H1 (cell line): ENCODE results near the gene LAMB3. TPM values are rescaled to one million over a fixed set of nuclear protein-coding genes. Genes with fewer than 3 reads are reported as not detected.

Experiments
- CTCF ChIA-PET: fragments of 300-600 bp; sonication (Branson Sonifier 250); formaldehyde crosslinking; loops from one replicate; lab custom pipeline; 2021; ENCODE audit not compliant: partially characterized antibody; lab: Charles Lee
- POLR2A ChIA-PET: fragments of 300-600 bp; sonication (Branson Sonifier 250); formaldehyde crosslinking; loops from one replicate; lab custom pipeline; 2021; ENCODE audit warnings: inconsistent platforms; ENCODE audit not compliant: partially characterized antibody; lab: Charles Lee
- DNase-seq, 2 experiments: peaks; one replicate each; pipeline versions ENCODE4 v3.0.0 to v3.0.0-alpha.2; 2010 to 2022; ENCODE audit warnings: low spot score in 2 of 2, low read depth in 1 of 2, mixed read lengths in 1 of 2
- FAIRE-seq: peaks from 2 replicates; lab custom pipeline; 2011; peaks lifted over from hg19 to GRCh38; lab: Jason Lieb, UNC
- H2AFZ ChIP-seq: 2 replicates; pipeline ENCODE4 v1.8.1; 2012; ENCODE audit warnings: low read length, inconsistent platforms
- H2AK5ac ChIP-seq: 2 replicates; pipeline ENCODE4 v1.6.1; 2013; ENCODE audit warnings: low read depth, low read length
- H2BK120ac ChIP-seq: replicated peaks from 2 replicates; pipeline ENCODE3; 2013; ENCODE audit warnings: low read depth, low read length, inconsistent platforms
- H2BK12ac ChIP-seq: 2 replicates; pipeline ENCODE4 v1.6.1; 2013; ENCODE audit warnings: low read depth, low read length
- H2BK15ac ChIP-seq: 2 replicates; pipeline ENCODE4 v1.6.1; 2013; ENCODE audit warnings: low read length
- H2BK20ac ChIP-seq: 2 replicates; pipeline ENCODE4 v1.6.1; 2013; ENCODE audit warnings: low read length
- H2BK5ac ChIP-seq: 2 replicates; pipeline ENCODE4 v1.6.1; 2013; ENCODE audit warnings: low read depth, low read length
- H3K14ac ChIP-seq: 2 replicates; pipeline ENCODE4 v1.6.1; 2013; ENCODE audit warnings: inconsistent platforms; ENCODE audit not compliant: insufficient read length
- H3K18ac ChIP-seq: 2 replicates; pipeline ENCODE4 v1.6.1; 2013; ENCODE audit warnings: low read length; ENCODE audit errors: extremely low read depth
- H3K23ac ChIP-seq: 2 replicates; pipeline ENCODE4 v1.6.1; 2013; ENCODE audit warnings: inconsistent platforms; ENCODE audit not compliant: insufficient read length
- H3K23me2 ChIP-seq: 2 replicates; pipeline ENCODE4 v1.6.1; 2013; ENCODE audit warnings: low read depth, low read length
- H3K27ac ChIP-seq: 2 replicates; pipeline ENCODE4 v1.6.1; 2011; ENCODE audit warnings: low read depth, low read length, inconsistent platforms
- H3K27me3 ChIP-seq, 4 experiments: replicated peaks in 1 of 4; 1 replicate in 1 of 4; 2 replicates in 3 of 4; pipeline versions ENCODE4 v1.6.1 to v1.8.1; 2011 to 2013; ENCODE audit warnings: low read length in 3 of 4, mild to moderate bottlenecking in 3 of 4, inconsistent platforms in 2 of 4, mixed read lengths in 2 of 4, moderate library complexity in 1 of 4; ENCODE audit not compliant: control insufficient read depth in 3 of 4, insufficient read depth in 3 of 4; ENCODE audit errors: extremely low read depth in 1 of 4
- H3K36me3 ChIP-seq, 4 experiments: 2 replicates each; pipeline versions ENCODE4 v1.6.1 to v1.8.1; 2011 to 2013; ENCODE audit warnings: mild to moderate bottlenecking in 4 of 4, low read length in 3 of 4, moderate library complexity in 2 of 4, control low read depth in 1 of 4, inconsistent platforms in 1 of 4; ENCODE audit not compliant: insufficient read depth in 4 of 4, control insufficient read depth in 2 of 4
- H3K4ac ChIP-seq: replicated peaks from 2 replicates; pipeline ENCODE3; 2013; ENCODE audit warnings: low read length, low read depth, mixed read lengths, inconsistent platforms; ENCODE audit not compliant: insufficient read length
- H3K4me1 ChIP-seq, 4 experiments: replicated peaks in 1 of 4; 1 replicate in 1 of 4; 2 replicates in 3 of 4; pipeline versions ENCODE4 v1.6.1 to v1.8.1; 2011 to 2013; ENCODE audit warnings: low read length in 3 of 4, inconsistent platforms in 2 of 4, mixed read lengths in 1 of 4; ENCODE audit not compliant: insufficient read depth in 4 of 4, control insufficient read depth in 3 of 4
- H3K4me2 ChIP-seq, 2 experiments: 2 replicates each; pipeline versions ENCODE4 v1.6.1 to v1.8.1; 2011 to 2013; ENCODE audit warnings: low read depth in 2 of 2, low read length in 2 of 2, control low read depth in 1 of 2, inconsistent platforms in 1 of 2, mild to moderate bottlenecking in 1 of 2; ENCODE audit not compliant: insufficient read depth in 1 of 2
- H3K4me3 ChIP-seq, 4 experiments: fragments of 200-600, 300-600 bp in 1 of 4; sonication (generic), shearing (Covaris generic), sonication (Bioruptor Twin) in 1 of 4; 2 replicates each; pipeline versions ENCODE4 v1.5.1 to v1.8.1; 2011 to 2016; ENCODE audit warnings: low read length in 4 of 4, low read depth in 3 of 4, control low read depth in 2 of 4, inconsistent platforms in 2 of 4, mild to moderate bottlenecking in 2 of 4, mixed read lengths in 1 of 4, moderate library complexity in 1 of 4; ENCODE audit not compliant: insufficient read depth in 2 of 4; ENCODE audit errors: extremely low read depth in 1 of 4
- H3K56ac ChIP-seq: replicated peaks from 2 replicates; pipeline ENCODE3; 2013; ENCODE audit warnings: low read depth, mild to moderate bottlenecking, mixed read lengths, low read length, inconsistent platforms; ENCODE audit not compliant: insufficient read length
- H3K79me1 ChIP-seq: 2 replicates; pipeline ENCODE4 v1.6.1; 2013; ENCODE audit warnings: low read depth, low read length, control low read depth
- H3K79me2 ChIP-seq, 2 experiments: 2 replicates each; pipeline versions ENCODE4 v1.6.1 to v1.8.1; 2012 to 2013; ENCODE audit warnings: low read length in 2 of 2, mild to moderate bottlenecking in 2 of 2, inconsistent platforms in 1 of 2; ENCODE audit not compliant: insufficient read depth in 2 of 2, control insufficient read depth in 1 of 2
- H3K9ac ChIP-seq, 4 experiments: replicated peaks in 1 of 4; 1 replicate in 1 of 4; 2 replicates in 3 of 4; pipeline versions ENCODE4 v1.6.1 to v1.8.1; 2011 to 2013; ENCODE audit warnings: low read depth in 3 of 4, low read length in 3 of 4, control low read depth in 2 of 4, mild to moderate bottlenecking in 2 of 4, moderate library complexity in 2 of 4, inconsistent platforms in 1 of 4; ENCODE audit errors: extremely low read depth in 1 of 4
- H3K9me3 ChIP-seq, 2 experiments: 2 replicates each; pipeline versions ENCODE4 v1.6.1 to v1.8.1; 2012 to 2013; ENCODE audit warnings: mild to moderate bottlenecking in 2 of 2, moderate library complexity in 2 of 2, control low read depth in 1 of 2, inconsistent platforms in 1 of 2, low read depth in 1 of 2, low read length in 1 of 2, mixed read lengths in 1 of 2; ENCODE audit not compliant: insufficient read depth in 2 of 2
- H4K20me1 ChIP-seq, 2 experiments: replicated peaks in 1 of 2; 2 replicates each; pipeline versions ENCODE3 to v1.8.1; 2011 to 2013; ENCODE audit warnings: inconsistent platforms in 2 of 2, low read length in 2 of 2, mild to moderate bottlenecking in 1 of 2; ENCODE audit not compliant: insufficient read depth in 2 of 2, control insufficient read depth in 1 of 2
- H4K5ac ChIP-seq: 2 replicates; pipeline ENCODE4 v1.6.1; 2013; ENCODE audit warnings: low read length, low read depth, mixed read lengths, inconsistent platforms; ENCODE audit not compliant: insufficient read length
- H4K8ac ChIP-seq: 2 replicates; pipeline ENCODE4 v1.8.0; 2013; ENCODE audit warnings: mild to moderate bottlenecking, moderate library complexity, low read length, inconsistent platforms; ENCODE audit not compliant: insufficient read depth; ENCODE audit errors: extremely low read depth
- H4K91ac ChIP-seq: replicated peaks from 2 replicates; pipeline ENCODE3; 2013; ENCODE audit warnings: low read length, mixed read lengths, inconsistent platforms; ENCODE audit not compliant: insufficient read length
- BCL11A ChIP-seq, 2 experiments: IDR thresholded peaks; one replicate each; pipeline ENCODE4 v1.6.1; 2011; ENCODE audit warnings: low read depth in 2 of 2, low read length in 2 of 2, mild to moderate bottlenecking in 2 of 2
- CTCF ChIP-seq, 3 experiments: IDR thresholded peaks; 1 replicate in 2 of 3; 2 replicates in 1 of 3; pipeline versions ENCODE4 v1.5.1 to v1.6.1; 2011; ENCODE audit warnings: low read length in 3 of 3, mild to moderate bottlenecking in 3 of 3, inconsistent platforms in 2 of 3, low read depth in 1 of 3, moderate library complexity in 1 of 3; ENCODE audit not compliant: insufficient read depth in 1 of 3; ENCODE audit errors: control extremely low read depth in 1 of 3
- EZH2 ChIP-seq: fragments of 200-600 bp; sonication (generic); IDR thresholded peaks from 2 replicates; pipeline ENCODE4 v1.7.1; 2012; ENCODE audit warnings: low read depth, mild to moderate bottlenecking, moderate library complexity, low read length, inconsistent platforms; ENCODE audit not compliant: severe bottlenecking
- JUND ChIP-seq: IDR thresholded peaks from 2 replicates; pipeline ENCODE4 v1.6.1; 2011; ENCODE audit warnings: mild to moderate bottlenecking, improper control_type of control experiment, low read length
- POLR2AphosphoS5 ChIP-seq: IDR thresholded peaks from 2 replicates; pipeline ENCODE4 v1.6.1; 2011; ENCODE audit warnings: low read depth, low read length
- RAD21 ChIP-seq, 2 experiments: IDR thresholded peaks in 1 of 2; conservative IDR thresholded peaks in 1 of 2; 2 replicates each; pipeline ENCODE4 v1.6.1; 2011; ENCODE audit warnings: low read depth in 2 of 2, low read length in 2 of 2, improper control_type of control experiment in 1 of 2, inconsistent platforms in 1 of 2, mild to moderate bottlenecking in 1 of 2, moderate library complexity in 1 of 2
- SUZ12 ChIP-seq: fragments of 200-600 bp; sonication (generic); IDR thresholded peaks from 2 replicates; pipeline ENCODE4 v1.6.1; 2012; ENCODE audit warnings: mild to moderate bottlenecking, inconsistent platforms, low read length, moderate library complexity, mixed read lengths
- TAF1 ChIP-seq: IDR thresholded peaks from 2 replicates; pipeline ENCODE4 v1.6.1; 2011; ENCODE audit warnings: mild to moderate bottlenecking, low read depth, low read length
- WGBS, 2 experiments: shearing (Covaris generic) in 1 of 2; methylation state at CpG; one replicate each; pipeline versions ENCODE4 v1.1.6 to v1.1.7; 2013 to 2015; ENCODE audit warnings: low lambda C conversion rate in 2 of 2, mixed read lengths in 2 of 2, inconsistent platforms in 1 of 2, low coverage in 1 of 2, missing lambda C conversion rate in 1 of 2; ENCODE audit not compliant: insufficient replicate concordance in 2 of 2, insufficient coverage in 1 of 2, insufficient read length in 1 of 2; ENCODE audit errors: extremely low coverage in 1 of 2, missing lambda C conversion rate in 1 of 2; 5-methylcytosine and 5-hydroxymethylcytosine counted together
- polyA plus RNA-seq, 7 experiments: library from polyadenylated mRNA; depleted of rRNA in 3 of 7; stranded (reverse) in 5 of 7; unstranded in 2 of 7; fragments of >200 nt in 5 of 7; fragments of 200-250 nt in 2 of 7; gene quantifications; 1 replicate in 5 of 7; 2 replicates in 1 of 7; 4 replicates in 1 of 7; pipeline versions ENCODE4 v1.2.1 to v1.2.3, GENCODE V29; 2011 to 2013; ENCODE audit warnings: missing spikeins in 2 of 7, mixed read lengths in 2 of 7
- total RNA-seq: library from RNA; stranded (reverse); fragmentation: NEBNext Ultra II Directional; extraction: Animal tissue kit (Norgen Biotek cat#: 25700); gene quantifications from 2 replicates; pipeline ENCODE4 v1.2.1, GENCODE V29; 2021

LAMB3 gene
- total and polyA plus RNA-seq, 2 of the 8 experiments (the other 6 are each of a cell fraction or from before 2014, with no cell fraction given), result 0.45 to 0.50 TPM

GRCh38 chr1:209576392-209577197 is 75.6 kb downstream of the LAMB3 start:
- H3K27me3 ChIP-seq, result no peaks in the 10 kb centered on the region
- peak overlapping the region in 1 of 2 experiments; percentile 44; a peak in 2 of 4 replicates for H3K4me2 ChIP-seq
- H3K4me3 ChIP-seq, result no peak overlapping the region
- peak; percentile 29 to 94 for DNase-seq
- no peak overlapping the region for H2AFZ ChIP-seq
- H2AK5ac ChIP-seq, result no peak overlapping the region
- no peak overlapping the region for H3K4ac ChIP-seq
- no peaks in the 10 kb centered on the region for H3K36me3 ChIP-seq
- peak; percentile 80 for FAIRE-seq
- no peaks in the 10 kb centered on the region for H3K9me3 ChIP-seq
- H2BK15ac ChIP-seq, result no peak overlapping the region
- no peaks in the 10 kb centered on the region for H4K20me1 ChIP-seq
- H3K23me2 ChIP-seq, result no peaks in the 10 kb centered on the region; the same call in 1 of the 2 replicates
- no peak overlapping the region for H2BK5ac ChIP-seq
- no peak overlapping the region for H4K8ac ChIP-seq
- H3K79me1 ChIP-seq, result no peaks in the 10 kb centered on the region
- H3K9ac ChIP-seq, result no peak overlapping the region
- H3K18ac ChIP-seq, result no peak overlapping the region
- no peak overlapping the region for H3K27ac ChIP-seq
- ChIA-PET CTCF (interaction anchor here (0.5 to 27.8 kb wide), 54 partner anchors 9 to 990 kb away, joined by 3 to 636 read pairs (median 4); partner anchors contain the start of genes G0S2, LAMB3 and TRAF3IP3), POLR2A (no interaction called here)
- H3K14ac ChIP-seq, result no peak overlapping the region
- H4K91ac ChIP-seq, result no peak overlapping the region
- H2BK120ac ChIP-seq, result no peak overlapping the region
- peaks cover 0 to 4% (median 0%) of the 10 kb centered on the region in 4 experiments; a peak in 1 of 7 replicates for H3K4me1 ChIP-seq
- no peak overlapping the region for H4K5ac ChIP-seq
- H3K23ac ChIP-seq, result no peak overlapping the region
- H3K56ac ChIP-seq, result no peak overlapping the region
- H2BK12ac ChIP-seq, result no peak overlapping the region
- H2BK20ac ChIP-seq, result no peak overlapping the region
- 19% methylated on average over 12 of the region's 12 CpGs; no CpG with 5 or more reads in 1 of the 2 experiments for WGBS, 2 experiments
- no peaks in the 10 kb centered on the region for H3K79me2 ChIP-seq
- TF ChIP-seq EZH2, result no peak
- TF ChIP-seq TAF1, result no peak
- TF ChIP-seq POLR2AphosphoS5, result no peak
- TF ChIP-seq JUND, result peak; percentile 8; the same call in 1 of the 2 replicates
- TF ChIP-seq BCL11A (IDR thresholded peaks at IDR 0.05; ENCODE audit: low read depth in 2 of 2, low read length in 2 of 2), result no peak
- TF ChIP-seq RAD21 (IDR thresholded peaks at IDR 0.05 in 1 of 2, conservative IDR thresholded peaks at IDR 0.05 in 1 of 2; ENCODE audit: low read depth in 2 of 2, low read length in 2 of 2), result peak; percentile 86 to 89
- no peak for TF ChIP-seq SUZ12
- TF ChIP-seq CTCF (IDR thresholded peaks at IDR 0.05; ENCODE audit: control extremely low read depth in 1 of 3, insufficient read depth in 1 of 3, low read depth in 1 of 3, low read length in 3 of 3), result peak; percentile 88 to 98 (median 92)
